Measurements from ENCODE around the gene FKBP3.
"Not testable (repeated sequence)": the region's sequence is repeated elsewhere in the genome, so short reads cannot be mapped to it uniquely, and the experiment has no call there.

FKBP3 gene

DNA sequence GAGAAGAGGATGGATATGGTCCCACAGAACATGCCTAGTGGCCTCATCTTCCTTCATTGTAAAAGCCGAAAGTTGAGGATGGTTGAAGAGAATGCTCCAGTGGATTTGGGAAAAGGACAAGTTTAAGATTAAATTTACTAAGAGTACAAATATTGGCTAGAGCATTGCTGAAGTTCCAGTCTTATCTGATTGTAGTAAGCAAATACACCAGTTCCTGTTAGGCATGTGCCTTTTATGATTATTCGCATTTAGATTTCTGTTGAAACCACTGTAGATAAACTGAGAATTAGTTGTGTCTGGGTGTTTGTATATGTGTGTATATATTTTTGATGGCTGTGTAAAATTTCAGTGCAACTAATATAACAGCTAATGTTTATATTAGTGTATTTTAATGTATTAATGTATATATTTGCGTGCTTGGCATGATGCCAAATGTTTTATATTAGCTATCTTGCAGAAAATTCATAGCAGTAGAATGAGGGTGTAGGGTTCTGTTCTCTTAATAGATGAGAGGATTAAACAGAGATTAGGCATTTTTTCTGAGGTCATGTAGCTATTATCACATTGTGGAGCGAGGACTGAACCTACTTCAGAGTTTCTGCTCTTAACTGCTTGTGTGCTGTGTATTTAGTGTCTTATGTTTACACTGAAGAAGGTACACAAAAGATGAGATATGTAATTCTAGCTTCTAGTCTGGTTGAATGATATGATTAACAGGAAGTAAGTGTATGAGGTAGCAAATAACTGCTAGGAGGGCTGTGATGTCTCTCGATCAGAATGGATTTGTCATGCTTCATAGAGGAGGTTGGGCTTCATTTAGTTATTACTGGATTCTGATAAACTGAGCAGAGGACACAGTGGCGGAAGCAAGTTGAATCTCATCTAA is 21.1 kb downstream of the FKBP3 start:
- DNase-seq, result no peak

DNA sequence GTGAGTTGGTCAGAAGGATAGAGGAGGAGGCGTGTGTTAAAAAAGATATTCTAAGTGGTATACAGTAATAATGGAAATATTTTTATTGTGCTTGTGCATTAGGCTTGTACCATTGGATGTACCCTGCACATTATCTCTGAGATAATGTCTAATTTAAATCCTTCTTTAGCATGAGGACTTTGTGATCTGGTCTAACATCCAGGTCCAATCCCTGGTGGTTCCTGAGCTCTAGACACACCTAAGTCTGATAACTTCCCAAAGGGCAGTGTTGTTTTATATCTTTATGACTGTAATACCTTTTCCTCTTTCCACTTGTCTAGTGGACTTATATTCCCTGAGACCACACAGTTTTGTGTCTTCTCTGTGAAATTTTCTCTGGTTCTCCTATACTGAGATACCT is 29.7 kb downstream of the FKBP3 start:
- DNase-seq, result no peak

DNA sequence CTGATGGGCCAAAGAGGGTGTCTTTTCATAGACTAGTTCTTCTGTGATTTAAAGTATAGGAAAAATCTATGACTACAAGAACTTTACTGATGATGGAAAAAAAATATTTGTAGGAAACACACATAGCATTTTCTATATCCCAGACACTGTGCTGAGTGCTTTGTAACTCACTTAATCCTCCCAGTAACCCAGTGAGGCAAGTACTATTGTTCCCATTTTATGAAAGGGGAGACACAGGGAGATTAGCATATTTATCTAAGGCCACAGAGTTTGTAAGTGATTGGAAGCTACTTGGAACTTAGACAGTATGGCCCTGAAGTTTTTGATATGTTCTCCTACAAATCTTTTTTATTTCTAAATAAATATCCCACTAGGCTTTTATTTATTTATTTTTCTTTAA is 30.5 kb downstream of the FKBP3 start:
- no peak for DNase-seq

DNA sequence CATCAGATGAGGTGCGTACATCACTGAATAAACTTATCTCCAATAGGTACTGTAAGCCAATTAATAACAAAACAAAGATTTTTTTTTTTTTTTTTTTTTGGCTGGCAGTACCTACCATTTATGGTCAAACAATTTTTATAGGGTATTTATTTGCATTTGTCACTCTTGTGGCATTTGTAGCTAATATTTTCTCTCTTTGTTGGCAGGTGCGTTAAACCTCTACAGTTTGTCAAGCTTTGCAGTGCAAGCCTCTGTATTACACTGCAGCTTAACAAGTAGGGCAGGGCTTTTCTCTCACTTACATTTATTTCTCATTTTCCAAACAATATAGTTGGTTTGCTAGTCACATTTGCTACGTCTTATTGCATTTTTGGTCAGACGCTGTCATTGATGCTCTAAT is 38.1 kb downstream of the FKBP3 start:
- no peak for DNase-seq

DNA sequence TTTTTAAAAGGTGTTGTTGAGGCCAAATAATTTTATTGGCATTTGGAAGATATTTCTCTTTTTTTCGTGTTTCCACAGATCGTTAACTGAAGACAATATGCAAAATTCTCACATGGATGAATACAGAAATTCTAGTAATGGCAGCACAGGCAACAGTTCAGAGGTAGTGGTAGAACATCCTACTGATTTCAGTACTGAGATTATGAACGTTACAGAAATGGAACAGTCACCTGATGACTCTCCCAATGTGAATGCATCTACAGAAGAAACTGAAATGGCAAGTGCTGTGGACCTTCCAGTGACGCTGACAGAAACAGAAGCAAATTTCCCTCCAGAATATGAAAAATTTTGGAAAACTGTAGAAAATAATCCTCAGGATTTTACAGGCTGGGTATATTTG is 39.1 kb downstream of the FKBP3 start:
- DNase-seq, result no peak

DNA sequence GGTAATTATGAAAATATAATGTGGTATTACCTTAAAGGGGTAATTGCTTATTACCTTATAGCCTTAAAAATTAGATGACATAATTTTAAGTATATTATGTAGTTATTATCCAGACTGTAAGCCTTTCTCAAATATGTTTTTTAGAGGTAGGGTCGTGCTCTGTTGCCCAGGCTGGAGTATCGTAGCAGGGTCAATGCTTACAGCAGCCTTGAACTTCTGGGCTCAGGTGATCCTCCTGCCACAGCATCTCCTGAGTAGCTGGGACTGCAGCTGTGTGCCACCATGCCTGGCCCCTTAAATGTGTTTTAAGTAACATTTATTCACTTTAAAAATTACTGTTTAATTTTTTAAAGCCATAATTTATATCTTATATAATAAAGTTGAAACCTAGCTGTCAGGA is 40.0 kb downstream of the FKBP3 start:
- DNase-seq, result no peak

DNA sequence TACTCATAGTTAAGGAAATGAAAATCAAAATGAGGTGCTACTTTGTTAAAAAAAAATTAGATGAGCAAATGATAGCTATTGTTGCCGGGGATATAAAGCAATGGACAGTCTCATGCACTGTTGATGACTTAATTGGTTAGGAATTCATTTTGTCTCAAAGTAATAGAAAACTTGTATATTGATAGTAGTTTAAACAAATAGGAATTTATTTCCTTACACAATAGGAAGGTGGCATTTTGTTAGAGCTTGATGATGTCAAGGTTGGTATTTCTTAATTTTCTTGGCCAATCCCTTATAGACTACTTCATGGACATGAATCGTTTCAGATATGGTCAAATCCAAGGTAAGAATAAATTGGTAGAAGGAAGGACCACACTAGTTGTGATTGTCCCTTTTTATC is 42.6 kb downstream of the FKBP3 start:
- DNase-seq, result no peak

DNA sequence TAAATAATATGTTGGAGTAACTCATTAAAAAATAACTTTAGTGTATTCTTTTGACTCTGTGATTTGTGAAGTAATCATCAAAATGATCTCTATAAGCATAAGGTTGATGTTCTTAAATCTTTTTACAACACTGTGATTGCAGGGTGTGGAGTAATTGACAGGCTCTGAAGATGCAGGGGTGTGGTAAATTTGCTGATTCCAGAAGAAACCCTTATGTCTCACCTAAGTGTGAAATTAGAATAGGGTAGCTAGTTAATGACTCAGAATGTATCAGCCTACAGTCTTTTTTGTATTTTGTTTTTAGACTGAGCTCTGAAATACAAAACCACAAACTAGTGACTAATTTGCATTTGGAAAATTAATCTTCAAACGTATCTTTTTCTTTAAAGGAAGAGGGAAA is 44.5 kb downstream of the FKBP3 start:
- DNase-seq, result no peak

DNA sequence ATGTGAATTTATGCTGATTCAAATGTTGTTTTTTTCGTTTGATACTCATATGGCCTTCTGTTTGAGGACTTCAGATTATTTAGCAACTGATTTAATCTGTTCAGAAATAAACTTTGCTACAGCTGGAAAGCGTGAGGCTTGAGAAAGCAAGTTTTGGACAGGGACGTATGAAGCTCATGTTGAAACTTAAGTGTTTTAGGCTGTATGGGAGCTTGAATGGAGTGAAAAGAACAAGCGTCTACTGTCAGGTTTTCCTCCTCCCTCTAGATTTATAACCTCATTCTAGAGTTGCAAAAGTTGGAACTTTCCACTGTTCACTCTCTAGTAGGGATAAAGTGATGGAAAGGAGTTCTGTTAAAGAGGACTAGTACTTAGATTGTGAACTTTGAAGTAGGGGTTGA is 49.3 kb downstream of the FKBP3 start:
- no peak for DNase-seq

DNA sequence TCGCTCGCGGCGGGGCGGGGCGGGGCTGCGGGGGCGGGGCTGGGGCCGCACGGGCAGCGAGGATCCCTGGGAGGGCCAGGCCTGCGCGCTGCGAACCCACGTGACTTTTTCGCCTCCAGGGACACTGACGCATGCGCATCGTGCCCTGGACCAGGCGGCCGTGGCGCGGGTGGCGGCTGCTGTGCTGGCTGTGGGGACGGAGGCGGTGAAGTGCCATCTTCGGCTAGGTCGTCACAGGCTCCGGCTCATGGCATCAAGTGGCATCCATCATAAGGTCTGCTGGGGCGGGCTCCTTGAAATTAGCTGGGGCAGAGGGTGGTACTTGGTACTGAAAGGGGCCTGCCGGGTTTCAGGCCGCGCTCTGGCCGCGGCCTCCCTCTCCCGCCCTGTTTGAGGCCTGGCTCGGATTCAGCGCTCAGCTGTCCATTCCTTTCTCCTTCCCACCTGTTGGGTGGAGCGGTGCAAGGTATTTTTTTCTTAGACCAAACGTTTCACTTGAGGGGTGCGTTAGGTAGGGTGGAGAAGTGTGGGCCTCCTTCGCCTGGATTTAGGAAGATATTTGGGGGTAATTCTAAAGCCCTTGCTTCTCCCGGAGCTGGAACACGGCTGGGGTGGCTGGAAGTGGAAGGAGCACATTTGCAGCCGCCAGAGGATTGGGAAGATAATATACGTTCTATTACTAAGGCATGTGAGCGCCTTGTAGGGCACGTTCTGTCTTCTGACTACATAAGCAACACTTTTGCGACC is 50.1 kb downstream of the FKBP3 start, which contains the start of gene PRPF39:
PRPF39 (plus strand) TSS at position 141 of the 747 bp plus-strand sequence. CDS start 11,124 bp downstream, outside the sequence.
- DNase-seq, result peak; percentile 95

DNA sequence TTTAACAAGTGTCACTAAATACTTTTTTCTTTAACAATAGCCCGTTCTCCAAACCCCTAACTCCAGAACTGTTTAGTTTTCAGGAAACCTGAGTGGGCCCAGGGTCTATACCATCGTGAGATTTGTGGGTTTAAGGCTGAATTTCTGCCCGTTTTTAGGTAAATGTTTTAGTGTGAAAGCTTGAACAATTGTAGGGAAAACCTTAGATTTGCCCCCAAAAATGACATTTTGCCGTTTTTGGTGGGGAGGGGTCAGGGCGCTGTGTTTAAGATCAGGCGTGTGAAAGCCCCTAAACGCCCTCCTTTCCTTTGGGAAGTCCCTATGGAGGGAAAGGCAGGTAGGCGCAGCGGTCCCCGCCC is 50.7 kb downstream of the FKBP3 start:
- DNase-seq, result no peak

DNA sequence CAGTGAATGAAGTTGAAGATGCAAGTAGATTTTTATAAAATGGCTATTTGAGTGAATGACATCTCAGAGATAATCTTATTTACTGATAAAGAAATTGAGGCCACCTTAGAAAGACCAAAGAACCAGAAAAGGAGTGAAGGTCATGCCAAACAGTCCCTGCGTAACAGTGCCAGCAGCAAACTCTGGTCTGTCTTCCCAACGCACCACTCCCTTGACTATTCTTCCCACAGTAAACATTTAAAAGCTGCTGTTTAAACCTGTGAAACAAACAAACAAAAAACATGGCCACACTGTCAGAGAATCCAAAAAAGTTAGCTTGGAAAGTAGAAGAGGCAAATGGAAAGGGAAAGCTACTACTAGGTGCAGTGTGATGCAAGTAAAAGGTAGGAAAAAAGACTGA is 51.9 kb downstream of the FKBP3 start:
- DNase-seq, result no peak

DNA sequence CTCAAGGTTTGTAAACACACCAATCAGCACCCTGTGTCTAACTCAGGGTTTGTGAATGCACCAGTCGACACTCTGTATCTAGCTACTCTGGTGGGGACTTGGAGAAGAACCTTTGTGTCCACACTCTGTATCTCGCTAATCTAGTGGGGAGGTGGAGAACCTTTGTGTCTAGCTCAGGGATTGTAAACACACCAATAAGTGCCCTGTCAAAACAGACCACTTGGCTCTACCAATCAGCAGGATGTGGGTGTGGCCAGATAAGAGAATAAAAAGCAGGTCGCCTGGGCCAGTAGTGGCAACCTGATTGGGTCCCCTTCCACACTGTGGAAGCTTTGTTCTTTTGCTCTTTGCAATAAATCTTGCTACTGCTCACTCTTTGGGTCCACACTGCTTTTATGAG is 53.2 kb downstream of the FKBP3 start:
- DNase-seq, result not testable (repeated sequence)

DNA sequence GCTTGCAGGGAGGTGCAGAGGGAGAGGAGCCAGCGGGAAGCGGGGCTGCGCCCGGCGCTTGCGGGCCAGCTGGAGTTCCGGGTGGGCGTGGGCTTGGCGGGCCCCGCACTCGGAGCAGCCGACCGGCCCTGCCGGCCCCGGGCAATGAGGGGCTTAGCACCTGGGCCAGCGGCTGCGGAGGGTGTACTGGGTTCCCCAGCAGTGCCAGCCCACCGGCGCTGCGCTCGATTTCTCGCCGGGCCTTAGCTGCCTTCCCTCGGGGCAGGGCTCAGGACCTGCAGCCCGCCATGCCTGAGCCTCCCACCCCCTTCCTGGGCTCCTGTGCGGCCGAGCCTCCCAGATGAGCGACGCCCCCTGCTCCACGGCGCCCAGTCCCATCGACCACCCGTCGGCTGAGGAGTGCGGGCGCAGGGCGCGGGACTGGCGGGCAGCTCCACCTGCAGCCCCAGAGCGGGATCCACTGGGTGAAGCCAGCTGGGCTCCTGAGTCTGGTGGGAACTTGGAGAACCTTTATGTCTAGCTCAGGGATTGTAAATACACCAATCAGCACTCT is 53.8 kb downstream of the FKBP3 start:
- DNase-seq, result not testable (repeated sequence)

DNA sequence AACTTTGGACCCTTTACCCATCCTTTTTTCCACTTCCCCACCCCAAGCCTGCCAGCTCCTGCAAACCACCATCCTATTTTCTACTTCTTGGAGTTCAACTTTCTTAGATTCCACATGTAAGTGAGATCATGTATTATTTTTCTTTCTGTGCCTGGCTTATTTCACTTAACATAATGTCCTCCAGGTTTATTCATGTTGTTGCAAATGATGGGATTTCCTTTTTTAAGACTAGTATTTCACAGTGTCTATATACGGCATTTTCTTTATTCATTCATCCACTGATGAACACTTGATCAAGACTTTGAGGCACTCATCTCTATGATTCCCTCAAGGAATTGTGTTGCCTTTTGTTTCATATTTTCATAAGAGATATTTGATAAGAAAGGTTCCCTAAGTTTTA is 56.0 kb downstream of the FKBP3 start:
- DNase-seq, result no peak

DNA sequence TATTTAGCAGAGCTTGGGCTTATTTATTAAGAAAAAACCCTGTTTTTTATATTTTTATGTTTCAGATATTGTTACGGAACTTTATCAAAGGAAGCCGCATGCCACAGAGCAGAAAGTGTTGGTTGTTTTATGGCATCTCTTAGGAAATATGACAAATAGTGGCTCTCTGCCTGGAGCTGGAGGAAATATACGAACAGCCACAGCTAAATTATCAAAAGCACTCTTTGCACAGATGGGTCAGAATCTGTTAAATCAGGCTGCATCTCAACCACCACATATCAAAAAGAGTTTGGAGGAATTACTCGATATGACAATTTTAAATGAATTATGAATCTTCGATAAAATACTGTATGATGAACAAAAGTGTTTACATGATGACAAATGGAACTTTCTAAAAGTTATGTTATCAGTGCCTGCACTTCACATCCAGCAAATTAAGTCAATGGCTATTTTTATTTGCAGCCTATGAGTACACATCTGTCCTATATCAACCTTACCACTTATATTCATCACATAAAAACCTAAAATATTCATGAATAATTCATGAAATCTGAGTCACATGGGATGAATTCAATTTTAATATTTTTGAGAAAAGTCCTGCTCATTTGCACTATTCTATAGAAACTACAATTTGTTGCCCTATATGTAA is 60.9 kb downstream of the FKBP3 start:
- DNase-seq, result no peak

DNA sequence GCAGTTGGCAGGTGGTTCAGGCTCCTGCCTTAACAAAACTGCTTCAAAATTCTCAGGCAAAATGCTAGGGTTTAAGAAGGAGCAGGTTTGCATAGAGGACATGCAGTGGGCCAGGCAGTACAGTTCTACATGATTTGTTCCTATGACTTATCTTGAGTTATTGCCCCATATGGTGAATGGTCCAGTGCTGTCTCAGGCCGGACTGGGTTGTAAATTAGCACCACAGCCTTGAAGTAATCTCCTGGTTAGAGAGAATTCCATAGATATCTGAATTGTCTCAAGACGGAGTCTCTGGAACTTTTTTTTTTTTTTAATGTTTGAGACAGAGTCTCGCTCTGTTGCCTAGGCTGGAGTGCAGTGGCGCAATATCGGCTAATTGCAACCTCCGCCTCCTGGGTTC is 62.2 kb downstream of the FKBP3 start:
- no peak for DNase-seq

DNA sequence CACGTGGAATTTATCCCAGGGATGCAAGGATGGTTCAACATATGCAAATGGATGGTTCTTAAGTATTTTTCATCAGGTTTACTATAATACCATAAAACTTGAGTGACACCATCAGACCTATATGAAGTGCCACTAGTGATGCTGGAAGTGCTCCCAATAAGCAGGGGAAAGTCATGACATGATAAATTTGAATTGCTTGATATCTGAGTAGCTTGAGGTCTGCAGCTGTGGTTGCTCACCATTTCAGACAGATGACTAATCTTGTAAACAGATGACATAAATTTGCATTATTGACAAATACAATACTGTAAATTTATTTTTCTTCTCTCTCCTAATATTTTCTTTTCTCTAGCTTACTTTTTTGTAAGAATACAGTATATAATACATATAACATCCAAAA is 64.1 kb downstream of the FKBP3 start:
- no peak for DNase-seq

DNA sequence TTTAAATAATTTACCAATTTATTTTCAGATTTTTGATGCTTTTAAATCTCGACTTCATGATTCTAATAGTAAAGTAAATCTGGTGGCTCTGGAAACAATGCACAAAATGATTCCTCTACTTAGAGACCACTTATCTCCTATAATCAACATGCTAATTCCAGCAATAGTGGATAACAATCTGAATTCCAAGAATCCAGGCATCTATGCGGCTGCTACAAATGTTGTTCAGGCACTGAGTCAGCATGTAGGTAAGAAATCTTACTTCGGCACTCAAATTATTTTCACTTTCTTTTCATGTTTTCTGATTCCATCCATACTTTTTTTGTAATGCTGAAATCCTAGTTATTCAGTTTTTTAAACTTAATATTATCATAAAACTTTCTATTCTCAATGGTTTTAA is 65.9 kb downstream of the FKBP3 start:
- DNase-seq, result no peak

DNA sequence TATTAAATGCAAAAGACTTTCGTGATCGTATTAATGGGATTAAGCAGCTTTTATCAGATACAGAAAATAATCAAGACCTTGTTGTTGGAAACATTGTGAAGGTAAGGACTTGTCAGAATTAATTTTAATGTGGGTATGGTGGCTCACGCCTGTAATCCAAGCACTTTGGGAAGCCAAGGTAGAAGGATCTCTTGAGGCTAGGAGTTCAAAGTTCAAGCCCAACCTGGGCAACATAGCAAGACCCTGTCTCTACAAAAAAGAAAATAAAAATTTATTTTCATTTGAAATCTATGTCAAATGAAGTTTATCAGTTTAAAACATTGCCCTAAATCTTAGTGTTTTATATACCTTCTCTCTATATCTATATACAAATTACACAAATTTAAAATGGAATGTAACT is 67.6 kb downstream of the FKBP3 start:
- DNase-seq, result no peak

DNA sequence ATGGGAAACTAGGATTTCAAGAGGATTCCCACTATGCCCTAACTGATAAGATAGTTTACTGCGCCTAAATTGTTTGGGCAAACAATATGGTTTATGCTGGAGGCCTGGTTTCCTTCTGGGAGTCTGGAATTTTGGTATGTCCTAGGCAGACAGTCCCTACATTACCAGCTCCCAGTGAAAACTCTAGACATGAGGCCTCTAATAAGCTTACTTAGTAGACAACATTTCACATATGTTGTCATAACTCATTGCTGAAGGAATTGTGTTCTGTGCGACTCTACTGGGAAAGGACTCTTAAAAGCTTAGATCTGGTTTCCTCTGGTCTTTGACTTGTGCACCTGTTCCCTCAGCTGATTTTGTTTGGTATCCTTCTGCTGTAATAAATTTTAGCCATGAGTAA is 68.3 kb downstream of the FKBP3 start:
- no peak for DNase-seq

Measured in activated T-cell treated with anti-CD3 and anti-CD28 coated beads, Interleukin-2, amount 50 U/mL, for 1 hour (primary cell).